Esophagus muscularis mucosa (tissue), 3 donors: ENCODE measurements around the gene FRA10AC1.

Experiments
- CTCF ChIP-seq, 3 experiments: fragments of 200-600 bp in 2 of 3; fragments of 450-650 bp in 1 of 3; sonication (generic) in 2 of 3; IDR thresholded peaks; one replicate each; pipeline ENCODE4 v1.5.1; 2017 to 2019; ENCODE audit warnings: antibody characterized with exemption in 3 of 3, mild to moderate bottlenecking in 2 of 3, moderate library complexity in 1 of 3
- POLR2A ChIP-seq: fragments of 450-650 bp; IDR thresholded peaks from one replicate; pipeline ENCODE4 v1.6.1; 2017; ENCODE audit warnings: antibody characterized with exemption, moderate library complexity, mild to moderate bottlenecking, low read depth
- POLR2AphosphoS5 ChIP-seq, 2 donors: sonication (generic); formaldehyde crosslinking; IDR thresholded peaks; one replicate each; pipeline ENCODE4 v1.6.1; 2017; ENCODE audit warnings: antibody characterized with exemption in 2 of 2

- no peak for TF ChIP-seq CTCF (IDR thresholded peaks at IDR 0.05)
- no peak for TF ChIP-seq POLR2A
- TF ChIP-seq POLR2AphosphoS5 (IDR thresholded peaks at IDR 0.05) = no peak
These were observed 10.2 kb upstream of the FRA10AC1 start for GRCh38 chr10:93712593-93712992.
